Stimulated activated CD4-positive, alpha-beta T cell treated with anti-CD3 and anti-CD28 coated beads, Interleukin-4, amount 100 ng/mL, for 24 hours (primary cell): ENCODE data around the gene ZNF79.
A peak's percentile ranks its signal among the peaks of the same experiment; 100 is the strongest.

Experiments
- DNase-seq: peaks from one replicate; pipeline ENCODE4 v3.0.0-alpha.2; 2020

Gene ZNF79

DNA sequence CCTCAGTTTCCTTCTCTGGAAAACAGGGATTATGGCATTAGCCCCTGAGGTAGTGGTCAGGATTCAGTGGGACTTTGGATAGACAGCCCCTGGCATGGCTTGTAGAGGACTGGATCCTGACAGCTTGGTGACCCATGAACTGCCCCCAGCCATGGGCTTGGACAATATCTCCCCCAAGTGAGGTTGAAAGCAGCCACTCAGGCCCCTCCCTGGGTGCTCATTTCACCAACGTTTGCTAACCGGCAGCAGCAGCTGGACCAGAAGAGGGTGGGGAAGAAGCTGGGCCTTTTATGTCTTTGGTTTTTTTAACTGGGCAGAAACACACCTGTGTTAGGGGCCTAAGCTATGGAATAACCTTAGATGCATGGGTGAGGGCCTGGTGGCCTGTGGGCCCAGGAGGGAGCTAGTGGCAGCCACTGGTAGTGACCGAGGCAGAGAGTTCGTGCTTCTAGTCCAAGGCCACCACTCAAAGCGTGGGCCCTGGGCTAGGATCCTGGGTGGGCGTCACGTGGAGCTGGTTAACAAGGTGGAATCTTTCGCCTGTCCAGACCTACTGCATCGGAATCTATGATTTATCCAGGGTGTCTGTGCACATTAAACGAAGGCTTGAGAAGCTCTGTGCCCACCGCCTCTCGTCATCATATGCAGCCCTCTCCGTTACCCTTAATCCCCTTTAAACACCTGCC is 25.3 kb upstream of the ZNF79 start:
- DNase-seq, result no peak

DNA sequence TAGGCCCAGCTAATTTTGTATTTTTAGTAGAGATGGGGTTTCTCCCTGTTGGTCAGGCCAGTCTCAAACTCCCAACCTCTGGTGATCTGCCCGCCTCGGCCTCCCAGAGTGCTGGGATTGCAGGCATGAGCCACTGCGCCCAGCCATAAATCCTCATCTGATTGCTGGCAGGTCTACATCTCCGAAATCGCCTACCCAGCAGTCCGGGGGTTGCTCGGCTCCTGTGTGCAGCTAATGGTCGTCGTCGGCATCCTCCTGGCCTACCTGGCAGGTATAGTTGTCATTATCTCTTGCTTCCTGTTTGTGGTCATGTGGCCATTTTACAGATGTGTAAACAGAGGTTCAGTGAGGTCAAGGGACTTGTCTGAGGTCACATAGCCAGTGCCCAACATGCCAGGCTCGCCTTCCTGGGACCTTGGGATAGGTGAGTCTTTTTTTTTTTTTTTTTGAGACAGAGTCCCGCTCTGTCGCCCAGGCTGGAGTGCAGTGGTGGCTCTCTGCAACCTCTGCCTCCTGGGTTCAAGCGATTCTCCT is 24.4 kb upstream of the ZNF79 start:
- no peak for DNase-seq

DNA sequence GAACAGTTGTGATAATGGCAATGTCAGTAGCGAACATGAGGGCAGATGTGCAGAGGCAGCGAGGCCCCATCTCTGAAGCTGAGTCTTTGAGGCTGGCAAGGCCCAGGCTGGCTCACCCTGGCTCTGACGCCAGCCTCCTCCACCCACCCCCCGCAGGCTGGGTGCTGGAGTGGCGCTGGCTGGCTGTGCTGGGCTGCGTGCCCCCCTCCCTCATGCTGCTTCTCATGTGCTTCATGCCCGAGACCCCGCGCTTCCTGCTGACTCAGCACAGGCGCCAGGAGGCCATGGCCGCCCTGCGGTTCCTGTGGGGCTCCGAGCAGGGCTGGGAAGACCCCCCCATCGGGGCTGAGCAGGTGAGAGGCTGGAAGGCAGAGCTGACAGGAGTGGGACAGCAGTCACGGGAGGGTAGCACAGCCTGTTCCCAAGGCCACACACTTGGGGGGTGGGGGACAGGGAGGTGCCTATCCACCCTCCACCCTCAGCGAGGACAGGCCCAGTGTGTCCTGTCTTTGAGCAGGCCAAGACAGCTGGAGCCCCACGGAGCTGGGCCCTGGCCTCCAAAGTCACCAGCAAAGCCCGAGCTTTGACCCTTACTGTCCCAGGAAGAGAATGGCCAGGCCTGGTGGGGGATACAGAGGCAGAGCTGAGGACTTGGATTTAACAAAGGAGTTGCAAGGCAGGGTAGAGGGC is 21.6 kb upstream of the ZNF79 start:
- no peak for DNase-seq

DNA sequence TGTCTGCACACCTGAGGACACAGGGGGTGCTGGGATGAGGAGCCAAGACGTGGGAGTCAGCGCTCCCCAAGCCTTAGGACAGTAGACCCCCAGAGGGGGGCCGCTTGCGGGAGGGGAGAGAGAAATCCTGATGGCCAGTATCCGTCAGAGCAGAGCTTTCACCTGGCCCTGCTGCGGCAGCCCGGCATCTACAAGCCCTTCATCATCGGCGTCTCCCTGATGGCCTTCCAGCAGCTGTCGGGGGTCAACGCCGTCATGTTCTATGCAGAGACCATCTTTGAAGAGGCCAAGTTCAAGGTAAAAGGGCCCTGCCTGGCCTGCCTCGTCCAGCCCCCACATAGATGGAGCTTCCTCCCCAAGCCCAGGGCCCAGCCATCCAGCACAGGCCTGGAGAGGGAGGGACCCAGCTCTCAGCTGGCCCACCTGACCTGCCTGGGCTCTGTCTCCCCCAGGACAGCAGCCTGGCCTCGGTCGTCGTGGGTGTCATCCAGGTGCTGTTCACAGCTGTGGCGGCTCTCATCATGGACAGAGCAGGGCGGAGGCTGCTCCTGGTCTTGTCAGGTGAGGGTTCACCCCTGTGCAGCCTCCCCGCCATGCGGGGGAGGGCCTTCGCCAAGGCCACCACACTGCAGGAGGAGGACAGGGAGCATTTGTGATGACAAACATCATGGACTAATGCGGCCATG is 20.5 kb upstream of the ZNF79 start:
- no peak for DNase-seq

DNA sequence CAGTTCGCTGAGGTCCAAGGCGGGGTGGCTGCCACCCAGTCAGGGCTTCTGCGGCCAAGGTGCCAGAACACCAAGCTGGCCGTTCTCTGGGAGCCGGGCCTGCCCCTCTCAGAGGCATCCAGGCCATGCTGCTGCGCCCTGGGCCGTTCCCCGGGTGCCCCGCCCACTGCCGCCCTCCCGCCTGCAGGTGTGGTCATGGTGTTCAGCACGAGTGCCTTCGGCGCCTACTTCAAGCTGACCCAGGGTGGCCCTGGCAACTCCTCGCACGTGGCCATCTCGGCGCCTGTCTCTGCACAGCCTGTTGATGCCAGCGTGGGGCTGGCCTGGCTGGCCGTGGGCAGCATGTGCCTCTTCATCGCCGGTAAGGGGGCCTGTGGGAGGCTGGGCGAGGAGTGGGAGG is 19.6 kb upstream of the ZNF79 start:
- DNase-seq, result no peak

DNA sequence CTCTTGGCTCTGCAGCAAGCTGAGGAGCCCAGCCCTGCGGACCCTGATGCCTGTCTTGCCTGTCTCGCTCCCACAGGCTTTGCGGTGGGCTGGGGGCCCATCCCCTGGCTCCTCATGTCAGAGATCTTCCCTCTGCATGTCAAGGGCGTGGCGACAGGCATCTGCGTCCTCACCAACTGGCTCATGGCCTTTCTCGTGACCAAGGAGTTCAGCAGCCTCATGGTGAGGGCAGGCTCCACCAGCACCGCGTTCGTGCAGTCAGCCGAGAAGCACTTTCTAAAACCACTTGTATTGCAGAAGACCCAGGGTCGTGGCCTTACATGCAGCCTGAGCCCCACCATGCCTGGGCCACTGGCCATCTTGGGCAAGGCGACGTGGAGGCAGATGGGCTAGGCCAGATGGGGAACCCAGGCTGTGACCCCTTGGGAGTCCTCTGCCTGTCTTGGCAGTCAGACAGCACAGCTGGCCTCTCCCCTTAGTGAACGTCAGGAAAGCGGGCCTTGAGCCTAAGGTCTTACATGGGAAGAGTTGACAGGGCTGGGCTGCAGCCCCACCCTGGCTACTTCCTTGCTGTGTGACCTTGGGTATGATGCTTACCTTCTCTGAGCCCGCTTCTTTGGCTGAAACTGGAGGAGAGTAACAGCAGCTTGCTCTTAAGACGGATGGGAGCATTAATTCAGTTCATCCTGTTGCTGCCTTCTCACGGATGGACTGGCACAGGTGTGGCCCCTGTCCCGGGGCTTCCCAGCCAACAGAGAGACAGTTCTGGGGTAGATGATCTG is 18.6 kb upstream of the ZNF79 start:
- no peak for DNase-seq

DNA sequence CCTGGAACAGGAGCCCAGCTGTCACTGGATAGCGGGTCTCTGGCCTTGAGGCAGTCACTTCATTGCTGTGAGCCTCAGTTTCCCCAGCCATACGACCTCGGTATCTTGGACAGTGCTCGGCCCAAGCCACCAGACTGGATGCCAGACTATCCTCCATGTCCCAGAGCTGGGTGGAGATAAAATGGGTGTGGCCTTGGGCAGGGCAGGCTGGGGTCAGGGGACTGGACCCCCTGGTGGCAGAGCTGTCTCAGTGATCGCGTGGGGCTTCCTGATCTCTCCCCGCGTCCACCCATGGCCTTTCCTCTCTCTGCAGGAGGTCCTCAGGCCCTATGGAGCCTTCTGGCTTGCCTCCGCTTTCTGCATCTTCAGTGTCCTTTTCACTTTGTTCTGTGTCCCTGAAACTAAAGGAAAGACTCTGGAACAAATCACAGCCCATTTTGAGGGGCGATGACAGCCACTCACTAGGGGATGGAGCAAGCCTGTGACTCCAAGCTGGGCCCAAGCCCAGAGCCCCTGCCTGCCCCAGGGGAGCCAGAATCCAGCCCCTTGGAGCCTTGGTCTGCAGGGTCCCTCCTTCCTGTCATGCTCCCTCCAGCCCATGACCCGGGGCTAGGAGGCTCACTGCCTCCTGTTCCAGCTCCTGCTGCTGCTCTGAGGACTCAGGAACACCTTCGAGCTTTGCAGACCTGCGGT is 17.2 kb upstream of the ZNF79 start:
- DNase-seq, result no peak

DNA sequence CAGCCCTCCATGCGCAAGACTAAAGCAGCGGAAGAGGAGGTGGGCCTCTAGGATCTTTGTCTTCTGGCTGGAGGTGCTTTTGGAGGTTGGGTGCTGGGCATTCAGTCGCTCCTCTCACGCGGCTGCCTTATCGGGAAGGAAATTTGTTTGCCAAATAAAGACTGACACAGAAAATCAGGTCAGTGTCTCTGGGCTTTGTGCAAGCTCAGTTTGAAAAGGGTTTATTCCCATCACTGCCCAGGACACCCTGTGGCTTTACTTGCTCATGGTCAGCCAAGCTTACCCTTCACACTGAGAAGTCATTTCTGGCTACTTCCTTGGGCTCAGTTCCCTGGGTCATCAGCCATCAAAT is 16.7 kb upstream of the ZNF79 start:
- DNase-seq, result no peak

DNA sequence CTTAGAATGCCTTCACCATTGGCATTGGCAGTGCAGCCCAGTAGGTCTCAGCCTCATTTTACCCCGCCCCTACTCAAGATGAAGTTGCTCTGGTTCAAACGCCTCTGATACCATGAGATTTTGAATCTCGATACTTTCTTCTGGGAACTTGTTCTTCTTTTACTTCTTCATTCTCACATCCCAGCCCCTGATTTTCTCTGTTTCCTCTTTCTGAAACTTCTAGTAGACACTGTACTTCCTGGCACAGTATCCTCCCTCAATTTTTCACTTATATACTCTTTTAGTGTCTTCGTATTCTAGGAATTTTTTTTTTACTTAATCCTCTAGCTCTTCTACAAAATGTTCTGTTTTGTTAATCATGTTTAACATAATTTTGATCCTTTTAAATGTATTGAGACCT is 13.1 kb upstream of the ZNF79 start:
- no peak for DNase-seq

DNA sequence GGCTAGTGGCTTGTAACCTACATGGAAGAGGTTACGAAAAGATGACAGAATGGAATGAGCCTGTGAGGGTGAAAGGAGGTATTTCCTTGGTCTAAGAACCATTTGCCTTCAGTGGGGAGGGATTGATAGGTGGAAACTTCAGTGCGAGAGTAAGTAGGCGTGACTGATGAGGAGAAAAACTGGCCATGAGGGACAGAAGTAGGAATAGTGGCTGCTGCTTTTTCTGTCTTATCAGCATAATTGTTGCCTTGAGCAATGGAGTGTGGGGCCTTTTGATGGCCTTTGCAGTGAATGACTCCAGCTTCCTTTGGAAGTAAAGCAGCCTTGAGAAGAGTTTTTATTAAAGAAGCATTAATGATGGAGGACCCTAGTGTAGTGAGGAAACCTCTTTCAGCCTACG is 9.0 kb upstream of the ZNF79 start:
- DNase-seq, result no peak

DNA sequence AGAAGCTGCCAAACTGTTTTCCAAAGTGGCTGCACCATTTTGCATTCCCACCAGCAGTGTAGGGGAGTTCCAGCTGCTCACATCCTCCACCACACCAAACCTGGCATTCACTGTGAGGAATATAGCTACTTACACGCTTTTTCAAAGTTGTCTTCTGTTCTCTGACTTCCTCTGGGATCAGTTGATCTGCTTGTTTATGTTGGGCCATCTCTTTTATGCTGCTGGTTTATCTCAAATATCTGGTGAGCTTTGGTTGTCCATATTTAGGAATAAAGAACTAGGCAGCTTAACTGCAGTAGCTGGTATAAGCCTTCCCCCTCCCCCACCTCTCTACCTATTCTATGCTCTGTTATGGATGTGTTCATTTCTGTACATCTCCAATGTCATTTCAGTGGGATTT is 8.5 kb upstream of the ZNF79 start:
- no peak for DNase-seq

DNA sequence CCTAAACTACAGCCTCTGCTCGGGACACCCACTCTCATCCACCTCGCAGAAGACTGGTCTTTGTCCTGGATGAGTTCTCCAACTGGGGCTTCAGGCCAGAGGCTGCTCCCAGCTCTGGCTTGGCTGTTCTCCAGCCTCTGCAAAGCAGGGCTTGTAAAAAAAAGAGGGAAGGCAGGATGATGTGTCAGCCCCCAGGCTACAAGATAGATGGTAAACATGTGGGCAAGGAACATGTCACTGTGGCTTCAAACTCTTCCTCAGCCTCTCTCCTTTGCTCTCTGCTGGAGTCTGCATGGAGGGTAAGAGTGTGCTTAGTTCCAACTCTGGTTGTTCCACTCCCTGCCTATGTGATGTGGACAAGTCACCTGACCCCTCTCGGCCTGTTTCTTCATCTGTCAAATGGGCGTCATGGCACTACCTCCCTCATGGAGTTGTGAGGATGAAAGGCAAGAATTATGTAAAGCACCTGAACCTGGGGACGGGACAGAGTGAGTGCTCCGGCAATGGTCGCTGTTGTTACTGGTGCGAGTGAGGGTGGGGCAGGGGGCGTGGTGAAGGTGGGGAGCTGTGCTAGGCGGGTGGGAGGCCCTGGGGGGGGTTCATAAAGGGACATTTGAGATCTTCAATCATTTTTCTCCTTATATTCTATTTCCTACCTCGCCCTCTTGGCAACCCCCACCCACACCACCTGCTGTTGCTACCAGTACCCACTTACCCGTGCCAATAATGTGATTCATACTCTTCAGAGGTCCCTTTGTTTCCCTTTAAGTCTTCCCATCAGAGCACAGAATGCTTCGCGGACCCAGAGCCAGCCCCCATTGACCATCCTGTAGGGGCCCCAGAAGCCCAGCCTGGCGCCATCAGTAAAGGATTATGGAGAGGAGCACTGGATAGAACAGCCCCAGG is 6.8 kb upstream of the ZNF79 start:
- DNase-seq, result no peak

DNA sequence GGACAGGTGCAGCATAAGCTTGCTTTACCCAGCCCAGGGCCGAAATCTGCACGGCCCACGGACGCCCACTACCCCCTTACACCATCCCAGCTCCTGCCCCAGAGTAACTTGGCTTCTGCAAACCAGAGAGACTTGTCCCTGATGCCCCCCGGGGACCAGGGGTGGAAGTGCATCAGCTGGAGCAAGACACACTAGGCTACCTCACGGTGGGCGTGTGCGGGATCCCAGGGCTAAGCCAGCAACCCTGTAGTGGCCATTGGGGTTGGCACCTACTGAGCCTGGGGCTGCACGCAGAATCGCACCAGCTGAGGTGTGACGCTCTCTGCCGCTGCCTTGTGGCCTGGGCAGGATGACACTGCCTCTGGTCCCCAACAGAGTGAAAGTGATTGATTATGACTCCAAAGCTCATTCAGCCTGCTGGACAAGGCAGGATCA is 6.1 kb upstream of the ZNF79 start:
- DNase-seq, result peak; percentile 47

DNA sequence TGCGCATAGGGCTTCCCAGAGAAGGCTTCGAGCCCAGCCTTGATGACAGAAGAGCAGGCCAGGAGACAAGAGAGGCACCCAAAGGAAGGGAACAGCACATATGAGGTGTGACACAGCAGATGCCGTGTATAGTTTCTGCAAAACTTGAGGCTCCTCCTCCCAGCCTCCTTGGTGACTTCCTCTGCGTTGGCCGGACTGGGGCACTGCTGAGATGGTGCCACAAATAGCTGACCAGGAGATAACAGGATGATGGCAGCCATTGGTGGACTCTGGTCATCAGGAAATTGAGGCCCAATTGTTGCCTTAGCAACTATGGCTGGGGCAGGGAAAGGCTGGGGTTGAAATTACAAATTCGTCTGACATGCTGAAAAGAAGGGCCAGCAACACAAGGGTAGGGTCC is 4.8 kb upstream of the ZNF79 start:
- DNase-seq, result no peak

DNA sequence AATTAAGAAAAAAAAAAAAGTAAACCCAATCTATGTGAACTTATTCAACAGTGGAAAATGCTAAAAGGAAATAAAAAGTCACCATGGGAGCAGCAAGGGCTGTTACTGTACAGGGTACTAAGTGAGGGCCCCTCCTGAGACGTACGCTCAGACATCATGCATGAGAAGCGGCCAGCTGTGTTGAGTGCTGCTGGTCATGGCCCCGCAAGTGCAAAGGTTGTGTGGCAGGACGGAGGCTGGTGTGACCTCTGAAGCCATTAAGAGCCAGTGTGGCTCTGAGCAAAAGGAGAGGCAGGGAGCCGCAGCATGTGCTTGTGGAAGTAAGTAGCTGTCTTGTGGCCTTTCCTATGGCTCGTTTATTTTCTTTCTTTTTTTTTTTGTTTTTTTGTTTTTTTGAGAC is 3.1 kb upstream of the ZNF79 start:
- DNase-seq, result no peak

DNA sequence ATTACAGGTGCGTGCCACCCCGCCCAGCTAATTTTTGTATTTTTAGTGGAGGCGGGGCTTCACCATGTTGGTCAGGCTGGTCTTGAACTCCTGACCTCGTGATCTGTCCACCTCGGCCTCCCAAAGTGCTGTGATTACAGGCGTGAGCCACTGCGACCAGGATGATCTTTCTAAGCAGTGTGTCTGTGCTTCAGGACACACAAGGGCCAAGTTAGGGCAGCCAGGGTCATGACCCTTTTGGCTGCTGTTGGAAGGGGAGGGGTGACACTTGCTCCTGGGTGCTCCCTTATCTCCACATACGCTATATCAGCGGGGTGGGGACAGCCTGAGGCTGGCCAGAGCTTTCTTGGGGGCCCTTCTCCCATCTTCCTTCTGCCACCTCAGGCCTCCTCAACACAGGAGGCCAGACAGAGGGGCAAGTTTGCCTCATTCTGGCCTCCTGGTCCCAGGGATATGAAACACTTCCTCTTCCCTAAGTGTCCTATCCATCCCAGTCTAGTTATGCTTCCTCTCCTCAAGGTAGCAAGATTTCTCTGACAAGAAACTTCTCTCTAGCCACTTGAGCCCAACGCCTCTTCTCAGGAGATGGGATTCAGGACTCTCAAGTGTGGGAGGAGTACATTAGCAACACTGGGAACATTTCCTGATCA is 1.9 kb upstream of the ZNF79 start:
- no peak for DNase-seq

DNA sequence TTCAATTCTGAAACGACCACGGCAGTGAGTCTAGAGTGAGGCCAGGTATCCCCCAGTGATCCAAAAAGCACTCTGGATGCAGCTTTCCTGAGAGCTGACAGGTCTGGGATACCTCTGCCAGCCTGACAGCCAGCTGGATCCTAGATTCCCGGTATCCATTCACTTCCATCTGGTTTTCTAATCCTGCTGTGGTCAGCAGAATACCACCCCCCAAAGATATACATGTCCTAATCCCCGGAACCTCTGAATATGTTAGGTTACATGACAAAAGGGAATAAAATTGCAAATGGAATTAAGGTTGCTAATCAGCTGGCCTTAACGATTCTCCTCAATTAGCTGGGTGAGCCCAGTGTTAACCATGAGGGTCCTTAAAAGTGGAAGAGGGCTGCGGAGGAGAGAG is 1.4 kb upstream of the ZNF79 start:
- DNase-seq, result no peak

DNA sequence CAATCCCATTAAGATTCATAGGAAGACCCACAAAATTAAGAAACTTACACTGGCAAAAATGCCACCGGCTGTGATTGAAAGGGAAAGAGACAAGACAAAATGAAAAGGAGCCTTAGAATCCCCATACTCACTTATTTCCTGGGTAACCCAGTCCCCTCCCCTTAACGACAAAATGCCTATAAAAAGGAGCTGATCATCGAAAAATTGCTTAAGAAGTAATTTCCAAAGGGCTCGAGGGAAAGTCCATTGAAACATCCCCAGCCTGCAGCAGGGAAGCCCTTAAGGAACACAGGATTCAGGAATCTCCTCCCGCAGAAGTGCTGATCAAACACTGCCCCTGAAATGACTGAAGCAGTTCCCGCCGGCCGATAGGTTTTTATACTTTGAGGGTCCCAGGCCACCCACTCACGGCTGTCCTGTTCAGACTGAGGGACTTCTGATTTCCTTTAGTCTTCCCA is 677 bp upstream of the ZNF79 start:
- no peak for DNase-seq

DNA sequence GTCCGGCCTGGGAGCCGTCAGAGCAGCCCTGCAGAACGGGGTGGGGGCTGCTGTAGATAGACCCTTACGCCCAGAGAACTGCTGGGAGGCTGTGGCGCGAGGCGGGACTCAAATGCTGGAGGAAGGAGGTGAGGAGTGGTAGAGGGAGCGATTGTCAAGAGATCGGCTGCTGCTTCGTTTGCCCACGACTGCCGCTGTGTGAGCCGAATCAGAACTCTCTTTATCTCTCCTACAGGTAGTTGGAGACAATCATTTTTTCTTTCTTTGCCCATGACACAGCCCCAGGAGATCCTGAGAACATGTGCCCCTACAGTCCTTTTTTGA is 456 bp downstream of the ZNF79 start:
- DNase-seq, result peak; percentile 49

DNA sequence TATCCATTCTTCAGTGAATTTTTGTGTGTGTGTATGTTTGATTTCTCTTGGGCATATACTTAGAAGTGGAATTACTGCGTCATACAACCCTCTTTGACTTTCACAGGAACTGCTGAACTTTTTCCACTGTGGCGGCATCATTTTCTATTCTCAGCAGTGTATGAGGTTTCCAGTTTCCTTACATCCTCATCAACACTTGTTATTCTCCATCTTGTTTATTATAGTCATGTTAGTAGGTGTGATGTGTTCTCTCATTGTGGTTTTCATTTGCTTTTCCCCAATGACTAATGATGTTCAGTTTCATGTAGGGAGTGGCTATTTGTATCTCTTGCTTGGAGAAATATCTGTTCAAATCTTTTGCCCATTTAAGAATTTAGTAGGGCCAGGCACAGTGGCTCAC is 2.6 kb downstream of the ZNF79 start:
- peak; percentile 74 for DNase-seq

DNA sequence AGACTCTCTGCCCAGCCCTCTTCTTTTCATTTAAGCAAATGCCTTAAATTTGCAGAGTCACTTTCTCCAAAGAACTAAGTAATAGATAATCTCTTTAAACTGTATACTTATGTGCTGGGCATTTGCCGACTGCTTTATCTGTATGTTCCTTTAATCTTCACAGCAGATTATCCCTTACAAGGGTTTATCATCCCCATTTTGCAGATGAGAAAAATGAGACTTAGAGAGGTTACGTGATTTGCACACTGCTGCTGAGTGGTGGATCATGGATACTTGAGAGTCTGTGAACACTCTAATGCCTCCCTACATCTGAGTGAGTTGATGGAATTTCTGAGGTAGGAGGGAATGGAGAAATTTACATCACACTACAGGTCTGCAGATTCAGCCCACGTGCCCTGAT is 4.2 kb downstream of the ZNF79 start:
- DNase-seq, result no peak
